Measurements from ENCODE around the gene IL17REL.

The IL17REL gene

GRCh38 chr22:49959782-49960158 lies 52.8 kb downstream of the IL17REL start:
- Histone ChIP-seq H3K4me2 (ENCODE audit: low read length) (peak overlapping the region; percentile 79), H3K4me3 (ENCODE audit: low read depth, low read length, poor library complexity, severe bottlenecking) (peak overlapping the region; percentile 96), H3K9ac (ENCODE audit: low read length) (peak overlapping the region; percentile 71), H3K9me2 (ENCODE audit: low read depth, low read length) (no peaks in the 10 kb centered on the region), H4K20me1 (ENCODE audit: insufficient read depth, low read length) (no peaks in the 10 kb centered on the region), H3F3A (ENCODE audit: insufficient read depth, low read length) (0 out of 2 replicates have a peak, but pooled peaks cover 3% of the 10 kb centered on the region), H3K27me3 (ENCODE audit: insufficient read depth, low read length) (no peaks in the 10 kb centered on the region), H3K9me3 (ENCODE audit: low read length) (no peaks in the 10 kb centered on the region), H3K79me2 (ENCODE audit: insufficient read depth, low read length) (no peaks in the 10 kb centered on the region), H2AFZ (ENCODE audit: low read length) (no peak overlapping the region), H3K27ac (ENCODE audit: low read depth, low read length, poor library complexity, severe bottlenecking) (no peak overlapping the region), H3K36me3 (ENCODE audit: insufficient read depth, low read length) (peaks cover 32% of the 10 kb centered on the region), H3K4me1 (ENCODE audit: insufficient read depth, low read length, severe bottlenecking) (peaks cover 19% of the 10 kb centered on the region)
- TF ChIP-seq EZH2 (IDR thresholded peaks at IDR 0.05; ENCODE audit: borderline replicate concordance, low read length) (no peak), CTCF (IDR thresholded peaks at IDR 0.05; ENCODE audit: low read length) (no peak)

- Histone ChIP-seq H3K36me3 (ENCODE audit: insufficient read depth, low read length) (peaks cover 26% of the 10 kb centered on the region), H3K4me2 (ENCODE audit: low read length) (peak overlapping the region; percentile 79), H3F3A (ENCODE audit: insufficient read depth, low read length) (0 out of 2 replicates have a peak, but pooled peaks cover 3% of the 10 kb centered on the region), H3K9ac (ENCODE audit: low read length) (peak overlapping the region; percentile 71), H3K4me1 (ENCODE audit: insufficient read depth, low read length, severe bottlenecking) (peaks cover 19% of the 10 kb centered on the region), H2AFZ (ENCODE audit: low read length) (no peak overlapping the region), H3K27ac (ENCODE audit: low read depth, low read length, poor library complexity, severe bottlenecking) (no peak overlapping the region), H4K20me1 (ENCODE audit: insufficient read depth, low read length) (no peaks in the 10 kb centered on the region), H3K9me2 (ENCODE audit: low read depth, low read length) (no peaks in the 10 kb centered on the region), H3K9me3 (ENCODE audit: low read length) (no peaks in the 10 kb centered on the region), H3K79me2 (ENCODE audit: insufficient read depth, low read length) (no peaks in the 10 kb centered on the region), H3K27me3 (ENCODE audit: insufficient read depth, low read length) (no peaks in the 10 kb centered on the region), H3K4me3 (ENCODE audit: low read depth, low read length, poor library complexity, severe bottlenecking) (peak overlapping the region; percentile 96)
- no peak for TF ChIP-seq EZH2 (IDR thresholded peaks at IDR 0.05; ENCODE audit: borderline replicate concordance, low read length)
- no peak for TF ChIP-seq CTCF (IDR thresholded peaks at IDR 0.05; ENCODE audit: low read length)
These were observed 53.4 kb downstream of the IL17REL start for GRCh38 chr22:49958931-49959781.

DNA sequence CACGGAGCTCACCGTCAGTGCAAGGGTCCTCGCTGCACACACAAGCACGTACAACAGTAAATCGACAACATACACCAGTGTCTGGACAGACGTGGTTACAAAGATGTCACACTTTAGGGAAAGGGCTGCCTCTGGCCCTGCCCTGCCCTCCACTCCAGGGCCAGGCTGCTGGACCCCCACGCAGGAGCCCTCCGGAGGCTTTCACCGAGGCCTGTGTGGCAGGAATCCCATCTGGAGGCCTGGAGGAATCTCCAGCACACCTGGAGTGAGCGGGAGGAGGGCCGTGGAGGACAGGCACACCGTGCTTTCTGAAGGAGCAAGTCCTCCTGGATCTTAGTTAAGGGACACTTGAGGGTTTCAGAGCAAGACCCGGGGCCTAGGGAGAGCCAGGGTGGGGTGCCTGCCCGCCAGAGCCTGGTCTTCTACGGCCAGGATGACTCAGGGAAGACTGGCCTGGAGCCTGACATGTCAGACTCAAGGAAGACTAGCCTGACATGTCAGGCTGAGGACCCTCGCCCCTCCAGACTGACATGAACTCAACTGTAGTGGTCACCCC lies 54.1 kb downstream of the IL17REL start:
- peaks cover 19% of the 10 kb centered on the region for H3K36me3 ChIP-seq (ENCODE audit: insufficient read depth, low read length)
- no peak overlapping the region for H3K27ac ChIP-seq (ENCODE audit: low read depth, low read length, poor library complexity, severe bottlenecking)
- TF ChIP-seq EZH2 (IDR thresholded peaks at IDR 0.05; ENCODE audit: borderline replicate concordance, low read length), result no peak
- TF ChIP-seq CTCF (IDR thresholded peaks at IDR 0.05; ENCODE audit: low read length), result no peak
- no peaks in the 10 kb centered on the region for H3F3A ChIP-seq (ENCODE audit: insufficient read depth, low read length)
- H3K9me2 ChIP-seq (ENCODE audit: low read depth, low read length), result no peaks in the 10 kb centered on the region
- H4K20me1 ChIP-seq (ENCODE audit: insufficient read depth, low read length), result no peaks in the 10 kb centered on the region
- no peak overlapping the region for H3K4me3 ChIP-seq (ENCODE audit: low read depth, low read length, poor library complexity, severe bottlenecking)
- no peak overlapping the region for H2AFZ ChIP-seq (ENCODE audit: low read length)
- H3K9ac ChIP-seq (ENCODE audit: low read length), result no peak overlapping the region
- no peaks in the 10 kb centered on the region for H3K79me2 ChIP-seq (ENCODE audit: insufficient read depth, low read length)
- no peaks in the 10 kb centered on the region for H3K9me3 ChIP-seq (ENCODE audit: low read length)
- H3K27me3 ChIP-seq (ENCODE audit: insufficient read depth, low read length), result no peaks in the 10 kb centered on the region
- H3K4me2 ChIP-seq (ENCODE audit: low read length), result no peak overlapping the region
- peaks cover 19% of the 10 kb centered on the region for H3K4me1 ChIP-seq (ENCODE audit: insufficient read depth, low read length, severe bottlenecking)

Measured in OCI-LY1 (cell line).